Measurements from ENCODE around the gene SLC22A8.

- TF ChIP-seq CTCF (IDR thresholded peaks at IDR 0.05) = no peak
- no peak for TF ChIP-seq POLR2A (IDR thresholded peaks at IDR 0.05)
Measured at GRCh38 chr11:62983536-62984199, 32.0 kb downstream of the SLC22A8 start.

Measured in adrenal gland (tissue), 5 donors.